PC-3 (cell line): ENCODE data around the gene KRTAP12-2. TPM values are rescaled to one million over a fixed set of nuclear protein-coding genes. Genes with fewer than 3 reads are reported as not detected.

Source experiments
- ATAC-seq: fragments of 200-7000 bp; cut with Tn5 transposase; 2 replicates; pipeline ENCODE4 v1.9.1; 2020; ENCODE audit warnings: mild to moderate bottlenecking, moderate library complexity
- BruUV-seq: library from RNA; stranded (reverse); fragments of 400-500 nt; replicated peaks from 2 replicates; lab custom pipeline; 2021; lab: Mats Ljungman, UMichigan
- CTCF ChIA-PET: fragments of 300-600 bp; sonication (Branson Sonifier 250); formaldehyde crosslinking; loops from one replicate; lab custom pipeline; 2022; ENCODE audit warnings: antibody characterized with exemption; lab: Charles Lee
- POLR2A ChIA-PET: fragments of 300-600 bp; sonication (Branson Sonifier 250); formaldehyde crosslinking; loops from one replicate; lab custom pipeline; 2022; ENCODE audit warnings: antibody characterized with exemption; ENCODE audit not compliant: unreplicated experiment; lab: Charles Lee
- DNase-seq: peaks from one replicate; pipeline ENCODE4 v3.0.0-alpha.2; 2015
- H2AFZ ChIP-seq: fragments of 300-600 bp; sonication (generic); 2 replicates; pipeline ENCODE4 v1.6.0; 2016; ENCODE audit warnings: antibody characterized with exemption, low read length
- H3F3A ChIP-seq: fragments of 300-600 bp; sonication (generic); one replicate; pipeline ENCODE4 v1.6.0; 2017; ENCODE audit warnings: antibody characterized with exemption, low read length, control low read depth, mild to moderate bottlenecking; ENCODE audit not compliant: unreplicated experiment
- H3K27ac ChIP-seq: fragments of 300-600 bp; sonication (generic); 2 replicates; pipeline ENCODE4 v1.5.1; 2016; ENCODE audit warnings: mild to moderate bottlenecking, low read length
- H3K27me3 ChIP-seq: fragments of 300-600 bp; sonication (generic); 2 replicates; pipeline ENCODE4 v1.6.1; 2016; ENCODE audit warnings: low read length, mixed read lengths
- H3K36me3 ChIP-seq: fragments of 300-600 bp; sonication (generic); 2 replicates; pipeline ENCODE4 v1.6.1; 2016; ENCODE audit warnings: low read depth, mixed run types, low read length, mixed read lengths
- H3K4me1 ChIP-seq: fragments of 300-600 bp; sonication (generic); 2 replicates; pipeline ENCODE4 v1.5.1; 2016; ENCODE audit warnings: low read length; ENCODE audit not compliant: insufficient read depth
- H3K4me2 ChIP-seq: fragments of 300-600 bp; sonication (generic); 2 replicates; pipeline ENCODE4 v1.6.0; 2016; ENCODE audit warnings: low read length
- H3K4me3 ChIP-seq: fragments of 300-600 bp; sonication (generic); 2 replicates; pipeline ENCODE4 v1.5.1; 2016; ENCODE audit warnings: mild to moderate bottlenecking, low read length, mixed read lengths
- H3K79me2 ChIP-seq: fragments of 300-600 bp; sonication (generic); 2 replicates; pipeline ENCODE4 v1.6.1; 2017; ENCODE audit warnings: low read length, mixed read lengths
- H3K9ac ChIP-seq: fragments of 300-600 bp; sonication (generic); 2 replicates; pipeline ENCODE4 v1.6.0; 2016; ENCODE audit warnings: mild to moderate bottlenecking, low read length
- H3K9me2 ChIP-seq: fragments of 300-600 bp; sonication (generic); replicated peaks from 2 replicates; pipeline ENCODE4 v1.6.1; 2016; ENCODE audit warnings: mixed run types, low read length, mixed read lengths
- H3K9me3 ChIP-seq: fragments of 300-600 bp; sonication (generic); 2 replicates; pipeline ENCODE4 v1.6.1; 2016; ENCODE audit warnings: low read length, mixed read lengths
- H4K20me1 ChIP-seq: fragments of 300-600 bp; sonication (generic); 2 replicates; pipeline ENCODE4 v1.6.1; 2016; ENCODE audit warnings: low read length, mixed read lengths
- EZH2 ChIP-seq: fragments of 300-600 bp; sonication (generic); IDR thresholded peaks from one replicate; pipeline ENCODE4 v1.6.1; 2017; ENCODE audit warnings: antibody characterized with exemption, mild to moderate bottlenecking, low read length; ENCODE audit not compliant: unreplicated experiment
- EZH2phosphoT487 ChIP-seq: fragments of 300-600 bp; sonication (generic); IDR thresholded peaks from 2 replicates; pipeline ENCODE4 v1.6.1; 2018; ENCODE audit warnings: mild to moderate bottlenecking, antibody characterized with exemption, low read length, borderline replicate concordance
- intact Hi-C: fragments of 100-400 bp; cut with micrococcal nuclease; formaldehyde crosslinking; loops from 2 replicates; pipeline ENCODE4 v1.9.0; 2023
- total RNA-seq: library from RNA; depleted of rRNA; stranded (reverse); fragments of >200 nt; gene quantifications from 2 replicates; pipeline ENCODE4 v1.2.3, GENCODE V29; 2014
- TF ChIP-seq, protein P1 (sequence below): fragments of 300-600 bp; sonication (generic); conservative IDR thresholded peaks from 2 replicates; pipeline ENCODE4 v1.5.1; 2017; ENCODE audit warnings: antibody characterized with exemption, low read depth, mild to moderate bottlenecking, low read length

KRTAP12-2 gene
- total RNA-seq, 1 experiment from 2014 or later: not detected

DNA sequence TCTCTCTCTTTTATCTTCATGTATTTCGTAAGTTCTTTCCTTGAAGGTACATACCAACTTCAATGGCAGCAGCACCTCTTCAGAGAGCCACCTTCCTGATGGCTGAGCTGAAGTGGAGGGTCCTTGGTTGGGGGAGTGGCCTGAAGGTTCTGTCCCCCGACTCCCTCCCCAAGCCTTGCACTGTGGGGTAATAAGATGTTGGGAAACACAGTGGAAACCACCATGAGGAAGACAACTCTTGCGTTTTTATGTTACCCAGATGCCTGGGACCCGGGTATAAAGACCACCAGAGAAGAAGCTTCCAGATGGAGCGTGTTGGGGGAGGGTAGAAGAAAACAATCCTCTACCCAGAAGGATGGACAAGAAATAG is 8.2 kb downstream of the KRTAP12-2 start:
- Histone ChIP-seq H3K4me2 (no peak overlapping the region), H3K9me2 (no peaks in the 10 kb centered on the region), H3K4me3 (no peak overlapping the region), H3K79me2 (no peaks in the 10 kb centered on the region), H3K9me3 (0 out of 2 replicates have a peak, but pooled peaks cover 5% of the 10 kb centered on the region), H3F3A (no peaks in the 10 kb centered on the region), H3K27me3 (no peaks in the 10 kb centered on the region), H3K36me3 (no peaks in the 10 kb centered on the region), H4K20me1 (no peaks in the 10 kb centered on the region), H2AFZ (no peak overlapping the region), H3K4me1 (no peaks in the 10 kb centered on the region), H3K27ac (no peak overlapping the region), H3K9ac (no peak overlapping the region)
- BruUV-seq: no TSS peak
- intact Hi-C loops: no loop called here
- TF ChIP-seq EZH2phosphoT487: no peak
- TF ChIP-seq EZH2: no peak
- TF ChIP-seq, protein P1, sequence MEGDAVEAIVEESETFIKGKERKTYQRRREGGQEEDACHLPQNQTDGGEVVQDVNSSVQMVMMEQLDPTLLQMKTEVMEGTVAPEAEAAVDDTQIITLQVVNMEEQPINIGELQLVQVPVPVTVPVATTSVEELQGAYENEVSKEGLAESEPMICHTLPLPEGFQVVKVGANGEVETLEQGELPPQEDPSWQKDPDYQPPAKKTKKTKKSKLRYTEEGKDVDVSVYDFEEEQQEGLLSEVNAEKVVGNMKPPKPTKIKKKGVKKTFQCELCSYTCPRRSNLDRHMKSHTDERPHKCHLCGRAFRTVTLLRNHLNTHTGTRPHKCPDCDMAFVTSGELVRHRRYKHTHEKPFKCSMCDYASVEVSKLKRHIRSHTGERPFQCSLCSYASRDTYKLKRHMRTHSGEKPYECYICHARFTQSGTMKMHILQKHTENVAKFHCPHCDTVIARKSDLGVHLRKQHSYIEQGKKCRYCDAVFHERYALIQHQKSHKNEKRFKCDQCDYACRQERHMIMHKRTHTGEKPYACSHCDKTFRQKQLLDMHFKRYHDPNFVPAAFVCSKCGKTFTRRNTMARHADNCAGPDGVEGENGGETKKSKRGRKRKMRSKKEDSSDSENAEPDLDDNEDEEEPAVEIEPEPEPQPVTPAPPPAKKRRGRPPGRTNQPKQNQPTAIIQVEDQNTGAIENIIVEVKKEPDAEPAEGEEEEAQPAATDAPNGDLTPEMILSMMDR: no peak
- no peak for ATAC-seq
- POLR2A ChIA-PET: no interaction called here
- no peak for DNase-seq
- CTCF ChIA-PET: no interaction called here

DNA sequence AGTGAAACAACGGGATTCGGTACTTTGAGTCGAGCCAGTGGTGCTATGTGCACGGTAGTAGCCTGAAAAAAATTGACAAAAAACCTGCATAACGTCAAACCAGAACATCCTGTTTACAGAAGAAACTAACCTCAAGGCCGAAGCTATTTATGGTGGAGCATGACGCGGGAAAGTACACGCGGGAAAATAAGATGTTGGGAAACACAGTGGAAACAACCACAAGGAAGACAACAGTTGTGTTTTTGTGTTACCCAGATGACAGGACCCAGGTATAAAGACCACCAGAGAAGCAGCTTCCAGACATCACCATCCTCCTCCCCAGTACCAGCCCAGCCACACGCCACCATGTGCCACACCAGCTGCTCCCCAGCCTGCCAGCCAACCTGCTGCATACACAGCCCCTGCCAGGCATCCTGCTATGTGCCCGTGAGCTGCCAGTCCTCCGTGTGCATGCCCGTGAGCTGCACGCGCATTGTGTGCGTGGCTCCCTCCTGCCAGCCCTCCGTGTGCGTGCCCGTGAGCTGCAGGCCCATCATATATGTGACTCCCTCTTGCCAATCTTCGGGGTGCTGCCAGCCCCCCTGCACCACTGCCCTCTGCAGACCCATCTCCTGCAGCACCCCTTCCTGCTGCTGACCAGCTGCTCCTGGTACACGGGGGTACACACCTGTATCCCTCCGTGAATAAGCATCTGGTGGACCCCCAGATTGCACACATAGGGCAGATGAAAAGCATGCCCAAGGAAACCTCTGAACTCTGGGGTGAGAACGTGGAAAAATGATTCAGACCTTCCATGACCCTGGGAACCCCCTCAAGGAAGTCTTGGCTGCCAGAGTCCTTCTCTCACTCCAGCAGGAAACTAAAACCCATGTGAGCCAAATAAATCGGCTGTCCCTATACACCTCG is 8.8 kb downstream of the KRTAP12-2 start, which contains the start of gene KRTAP12-3:
TSS of gene KRTAP12-3 (plus strand) at position 298 of the 906 bp plus-strand sequence. CDS start at position 346, 48 bp downstream.
- BruUV-seq: no TSS peak
- no peak within 1 kb of the TSS for H3K4me3 ChIP-seq
- DNase-seq (no peak), ATAC-seq (no peak)
- no peak within 1 kb of the TSS for H3K27ac ChIP-seq
- no peaks in the 10 kb centered on the region for H3K27me3 ChIP-seq
- intact Hi-C loops: no loop called here
- H3K4me2 ChIP-seq: no peak within 1 kb of the TSS
- TF ChIP-seq, protein P1: no peak
- TF ChIP-seq EZH2: no peak
- TF ChIP-seq EZH2phosphoT487: no peak
- POLR2A ChIA-PET: no interaction called here
- H3K4me1 ChIP-seq: no peaks in the 10 kb centered on the region
- no peaks in the 10 kb centered on the region for H4K20me1 ChIP-seq
- CTCF ChIA-PET: no interaction called here
- no peaks in the 10 kb centered on the region for H3K9me2 ChIP-seq
- no peaks in the 10 kb centered on the region for H3F3A ChIP-seq
- H2AFZ ChIP-seq: no peak within 1 kb of the TSS
- H3K9ac ChIP-seq: no peak within 1 kb of the TSS
- 0 out of 2 replicates have a peak, but pooled peaks cover 5% of the 10 kb centered on the region for H3K9me3 ChIP-seq
- H3K79me2 ChIP-seq: no peaks in the 10 kb centered on the region
- no peaks in the 10 kb centered on the region for H3K36me3 ChIP-seq

DNA sequence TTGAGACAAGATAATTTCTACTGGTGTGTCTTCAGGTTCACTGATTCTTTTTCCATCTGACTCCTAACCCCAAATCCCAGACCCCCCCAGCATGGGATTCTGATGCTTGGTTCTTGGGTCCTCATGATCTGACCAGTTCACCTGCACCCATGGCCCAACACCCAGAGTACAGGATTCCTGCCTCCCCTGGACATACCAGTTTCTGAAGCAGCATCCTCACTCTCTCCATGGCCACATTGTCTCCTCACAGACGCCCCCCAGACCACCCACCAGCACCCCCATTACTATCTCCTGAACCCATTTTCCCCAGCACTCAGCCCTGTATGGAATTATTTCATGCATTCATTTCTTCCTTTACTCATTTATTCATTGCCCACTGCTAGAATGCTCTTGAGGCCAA is 9.9 kb downstream of the KRTAP12-2 start:
- ATAC-seq (no peak), DNase-seq (no peak)
- Histone ChIP-seq H2AFZ (no peak overlapping the region), H3K36me3 (no peaks in the 10 kb centered on the region), H3K4me1 (no peaks in the 10 kb centered on the region), H3K9me3 (0 out of 2 replicates have a peak, but pooled peaks cover 5% of the 10 kb centered on the region), H3K4me3 (no peak overlapping the region), H3F3A (no peaks in the 10 kb centered on the region), H3K9me2 (no peaks in the 10 kb centered on the region), H3K27ac (no peak overlapping the region), H3K9ac (no peak overlapping the region), H3K27me3 (no peaks in the 10 kb centered on the region), H3K4me2 (no peak overlapping the region), H3K79me2 (no peaks in the 10 kb centered on the region), H4K20me1 (no peaks in the 10 kb centered on the region)
- TF ChIP-seq EZH2: no peak
- no peak for TF ChIP-seq EZH2phosphoT487
- TF ChIP-seq, protein P1: no peak
- ChIA-PET POLR2A (no interaction called here), CTCF (no interaction called here)
- no TSS peak for BruUV-seq
- intact Hi-C loops: no loop called here
